HG03066 (cell line): ENCODE results near the gene WWC2.

ENCODE experiments used
- ATAC-seq: cut with Tn5 transposase; IDR thresholded peaks from one replicate; pipeline ENCODE4 v1.9.1; 2021; ENCODE audit warnings: low read depth; ENCODE audit not compliant: unreplicated experiment

Gene WWC2

DNA sequence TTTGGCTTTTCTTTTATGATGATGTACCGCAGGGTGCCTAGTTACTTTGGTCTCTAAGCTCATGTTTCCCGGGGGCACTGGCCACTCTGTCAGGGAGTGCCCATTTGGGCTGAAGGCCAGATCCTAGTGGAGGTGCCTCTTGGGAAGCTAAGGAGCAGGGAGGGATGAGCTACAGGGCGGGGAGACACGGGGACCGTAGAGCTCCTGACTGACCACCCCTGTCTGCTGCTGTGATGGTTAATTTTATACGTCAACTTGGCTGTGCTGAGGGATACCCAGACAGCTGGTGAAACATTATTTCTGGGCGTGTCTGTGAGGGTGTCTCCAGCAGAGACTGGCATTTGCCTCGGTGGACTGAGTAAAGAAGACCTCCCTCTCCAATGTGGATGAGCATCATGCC lies 248.1 kb downstream of the WWC2 start:
- ATAC-seq: no peak

DNA sequence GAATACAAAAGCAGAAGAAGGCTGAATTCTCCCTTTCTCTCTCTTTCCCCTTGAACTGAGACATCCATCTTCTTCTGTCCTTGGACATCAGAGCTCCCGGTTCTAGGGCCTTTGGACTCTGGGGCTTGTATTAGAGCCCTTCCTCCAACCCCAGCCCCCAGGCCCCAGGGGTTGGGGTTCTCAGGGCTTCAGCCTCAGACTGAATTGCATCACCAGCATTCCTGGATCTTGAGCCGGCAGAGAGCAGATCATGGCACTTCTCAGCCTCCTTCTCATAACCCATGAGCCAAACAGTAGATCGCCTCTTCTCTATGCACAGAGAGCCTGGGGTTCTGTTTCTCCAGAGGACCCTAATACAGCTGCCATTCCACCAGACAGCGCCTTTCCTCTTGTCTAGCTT lies 248.5 kb downstream of the WWC2 start:
- no peak for ATAC-seq

DNA sequence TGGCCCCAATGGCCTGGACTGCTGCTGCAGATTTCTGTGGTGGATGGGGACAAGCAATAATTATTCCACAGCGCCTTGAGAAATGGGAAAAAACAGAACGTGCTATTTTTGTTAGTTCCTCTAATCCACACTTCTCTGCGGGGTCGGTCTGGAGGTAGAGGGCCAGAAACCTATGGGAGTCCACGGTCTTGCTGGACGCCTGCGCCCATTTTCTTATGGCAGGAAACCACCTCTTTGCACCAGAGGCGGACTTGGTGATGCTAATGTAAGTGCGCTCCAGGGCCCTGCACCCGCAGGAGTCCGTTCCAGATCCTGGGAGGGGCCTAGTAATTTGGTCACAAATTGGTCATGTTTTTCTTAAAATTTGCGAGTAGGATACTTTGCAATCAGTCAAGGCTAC lies 249.1 kb downstream of the WWC2 start:
- ATAC-seq: no peak

DNA sequence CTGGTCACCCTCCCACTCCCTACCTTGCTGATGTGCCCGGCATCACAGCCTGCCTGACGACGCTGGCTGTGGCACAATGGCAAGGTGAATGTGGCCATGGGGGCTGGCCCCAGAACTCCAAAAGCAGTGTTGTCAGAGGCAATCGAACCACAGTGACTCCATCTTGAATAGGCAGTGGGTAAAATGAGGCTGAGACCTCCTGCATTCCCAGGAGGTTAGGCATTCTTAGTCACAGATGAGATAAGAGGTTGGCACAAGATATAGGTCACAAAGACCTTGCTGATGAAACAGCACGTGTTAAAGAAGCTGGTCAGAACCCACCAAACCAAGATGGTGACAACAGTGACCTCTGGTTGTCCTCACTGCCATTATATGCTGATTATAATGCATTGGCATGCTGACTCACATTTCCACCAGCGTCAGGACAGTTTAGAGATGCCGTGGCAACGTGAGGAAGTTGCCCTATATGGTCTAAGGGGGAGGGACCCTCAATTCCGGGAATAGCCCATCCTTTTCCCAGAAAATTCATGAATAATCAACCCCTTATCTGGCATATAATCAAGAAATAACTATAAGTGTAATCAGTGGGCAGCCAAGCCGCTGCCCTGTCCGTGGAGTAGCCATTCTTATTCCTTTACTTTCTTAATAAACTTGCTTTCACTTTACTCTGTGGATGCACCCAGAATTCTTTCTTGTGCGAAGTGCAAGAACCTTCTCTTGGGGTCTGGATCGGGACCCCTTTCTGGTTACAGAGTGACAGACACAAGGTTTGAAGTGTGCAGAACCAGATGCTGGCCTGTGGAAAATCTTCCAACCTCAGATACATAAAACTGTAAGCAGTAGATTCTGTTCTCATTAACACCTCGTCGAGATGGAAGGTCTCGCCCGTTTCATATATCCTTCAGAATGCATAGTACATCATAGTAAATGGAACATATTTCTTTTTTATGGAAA lies 249.9 kb downstream of the WWC2 start:
- ATAC-seq: no peak

DNA sequence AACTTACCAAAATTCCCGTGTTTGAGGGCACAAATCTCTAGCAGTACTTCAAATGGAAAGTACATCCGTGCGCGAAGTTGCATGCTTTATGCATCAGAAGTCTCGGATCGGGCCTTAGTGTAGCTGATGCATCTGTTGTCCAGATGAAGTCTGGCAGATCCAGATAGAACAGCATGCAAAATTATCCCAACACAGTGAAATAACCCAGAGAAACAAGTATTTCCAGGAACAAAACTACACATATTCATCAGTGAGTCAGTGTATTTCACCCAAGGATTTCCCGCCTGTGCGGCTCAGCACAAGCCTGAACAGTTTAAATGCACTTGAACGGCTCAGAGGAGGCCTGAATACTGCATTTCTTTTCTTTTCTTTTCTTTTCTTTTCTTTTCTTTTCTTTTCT lies 250.6 kb downstream of the WWC2 start:
- ATAC-seq: no peak

DNA sequence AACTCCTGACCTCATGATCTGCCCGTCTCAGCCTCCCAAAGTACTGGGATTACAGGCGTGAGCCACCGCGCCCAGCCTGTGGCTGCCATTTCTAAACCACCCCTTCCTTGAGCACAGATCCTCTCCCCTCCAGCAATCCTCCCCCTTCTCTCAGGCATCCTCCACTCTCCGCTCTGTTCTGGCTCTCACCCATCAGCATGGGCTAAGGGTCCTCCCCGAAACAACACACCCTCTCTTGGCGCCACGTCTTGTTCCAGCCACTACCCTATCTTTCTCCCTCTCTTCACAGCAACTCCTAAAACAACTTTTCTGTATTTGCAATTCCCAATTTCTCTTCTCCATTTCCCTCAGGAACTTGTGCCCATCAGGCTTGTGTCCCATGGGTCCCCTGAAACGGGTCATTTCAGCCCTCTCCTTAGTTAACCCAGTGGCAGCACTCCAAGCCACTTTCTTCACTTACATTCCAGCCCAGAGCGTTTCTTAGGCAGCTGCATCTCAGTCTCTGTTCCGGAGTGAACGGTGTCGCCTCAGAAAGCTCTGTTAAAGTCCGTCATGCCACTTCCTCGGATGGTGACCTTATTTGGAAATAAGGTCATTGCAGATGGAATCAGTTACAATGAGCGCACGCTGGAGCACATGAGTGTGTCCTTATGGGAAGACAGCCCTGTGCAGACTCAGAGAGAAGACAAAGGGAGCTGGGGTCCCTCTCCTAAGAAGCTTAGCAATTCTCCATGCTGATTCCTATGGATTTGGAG lies 251.4 kb downstream of the WWC2 start:
- ATAC-seq: no peak

DNA sequence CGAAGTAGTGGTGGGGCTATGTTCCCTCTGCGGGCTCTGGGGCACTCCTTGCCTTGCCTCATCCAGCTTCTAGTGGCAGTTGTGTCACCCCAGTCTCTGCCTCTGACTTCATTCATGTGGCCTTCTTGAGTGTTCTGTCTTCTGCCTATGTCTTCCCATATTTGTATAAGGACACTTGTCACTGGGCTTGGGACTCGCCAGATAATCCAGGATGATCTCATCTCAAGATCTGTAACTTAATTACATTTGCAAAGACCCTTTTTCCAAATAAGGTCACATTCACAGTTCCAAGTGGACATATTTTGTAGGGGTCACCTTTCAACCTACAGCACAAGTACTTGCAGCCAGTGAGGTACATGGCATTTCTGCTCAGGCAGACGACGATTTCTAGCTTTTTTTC lies 253.5 kb downstream of the WWC2 start:
- ATAC-seq: no peak

DNA sequence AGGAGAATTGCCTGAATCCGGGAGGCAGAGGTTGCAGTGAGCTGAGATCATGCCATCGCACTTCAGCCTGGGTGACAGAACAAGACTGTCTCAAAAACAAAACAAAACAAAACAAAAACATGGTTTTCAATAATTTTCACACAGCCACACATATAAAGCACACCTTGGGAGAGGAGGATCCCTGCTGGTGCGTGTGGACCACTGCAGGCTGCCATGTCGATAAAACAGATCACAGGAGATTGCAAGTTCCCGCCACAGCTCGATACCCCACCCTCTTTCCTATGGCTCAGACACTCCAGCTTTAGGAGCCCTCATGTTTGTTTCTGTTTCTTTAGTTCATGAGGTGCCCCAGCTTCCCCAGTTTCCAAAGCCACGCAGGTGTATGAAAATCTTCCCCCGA lies 254.5 kb downstream of the WWC2 start:
- ATAC-seq: no peak

DNA sequence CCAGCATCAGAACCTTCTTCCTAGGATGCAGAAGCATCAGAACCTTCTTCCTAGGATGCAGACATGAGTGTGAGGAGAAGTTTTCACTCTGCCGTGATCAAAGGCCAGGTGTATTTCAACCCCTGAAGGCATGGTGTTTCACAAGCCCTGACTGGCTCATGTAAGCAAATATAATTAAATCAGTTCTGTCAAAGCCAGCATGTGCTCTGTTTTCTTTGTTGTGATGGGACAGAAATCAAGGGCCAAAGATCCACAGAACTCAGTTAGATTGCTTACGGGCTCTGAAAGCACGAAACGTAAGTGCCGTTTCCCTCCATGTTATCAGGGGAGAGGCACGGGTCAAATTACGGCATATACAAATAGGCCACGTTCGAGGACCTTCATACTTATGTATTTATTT lies 255.2 kb downstream of the WWC2 start:
- ATAC-seq: no peak

DNA sequence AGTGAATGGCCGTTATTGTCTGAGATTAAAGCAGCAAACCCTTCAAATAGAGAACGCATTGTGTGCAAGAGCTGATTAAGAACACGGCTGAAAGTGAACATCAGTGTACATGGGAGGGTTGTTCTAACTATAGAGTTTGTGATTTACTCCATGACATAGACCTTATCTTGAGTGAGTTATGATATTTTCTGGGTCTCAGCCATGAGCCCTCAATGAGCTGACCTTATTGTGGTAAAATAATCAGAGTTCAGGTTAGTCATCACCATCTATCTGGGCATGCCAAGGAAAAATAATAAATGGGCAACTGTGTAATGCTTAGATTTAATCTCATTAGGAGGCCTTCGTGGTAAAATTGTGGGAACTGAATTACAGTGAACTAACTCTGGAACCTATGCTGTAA lies 256.3 kb downstream of the WWC2 start:
- ATAC-seq: no peak

DNA sequence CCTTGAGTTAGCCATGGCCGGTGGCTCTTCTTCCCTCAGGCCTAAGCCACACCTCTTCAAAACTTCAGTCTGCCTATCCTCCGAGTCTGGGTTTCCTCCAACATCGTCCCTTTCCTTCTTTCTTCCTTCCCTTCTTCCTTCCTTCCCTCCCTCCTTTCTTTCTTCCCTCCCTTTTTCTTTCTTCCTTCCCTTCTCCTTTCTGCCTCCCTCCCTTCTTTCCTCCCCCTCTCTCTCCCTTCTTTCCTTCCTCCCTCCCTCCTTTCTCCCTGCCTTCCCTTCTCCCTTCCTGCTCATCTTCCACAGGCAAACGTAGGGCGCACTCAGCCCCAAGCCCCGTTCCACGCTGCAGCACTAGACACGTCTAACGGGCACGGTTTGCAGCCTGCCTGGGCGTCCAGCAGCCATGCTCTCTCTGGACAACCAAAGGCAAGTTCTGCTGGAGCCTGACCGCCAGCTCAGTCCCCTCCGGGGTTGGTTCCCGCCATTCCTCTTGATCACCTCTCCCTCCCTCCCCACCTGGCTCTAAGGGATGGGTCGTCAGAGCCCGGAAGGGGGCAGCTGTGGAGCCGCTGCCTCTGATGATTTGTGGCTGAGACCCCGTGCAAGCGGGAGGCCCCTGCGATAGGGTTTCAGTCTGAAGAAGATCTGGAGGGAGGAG lies 257.2 kb downstream of the WWC2 start:
- ATAC-seq: no peak

DNA sequence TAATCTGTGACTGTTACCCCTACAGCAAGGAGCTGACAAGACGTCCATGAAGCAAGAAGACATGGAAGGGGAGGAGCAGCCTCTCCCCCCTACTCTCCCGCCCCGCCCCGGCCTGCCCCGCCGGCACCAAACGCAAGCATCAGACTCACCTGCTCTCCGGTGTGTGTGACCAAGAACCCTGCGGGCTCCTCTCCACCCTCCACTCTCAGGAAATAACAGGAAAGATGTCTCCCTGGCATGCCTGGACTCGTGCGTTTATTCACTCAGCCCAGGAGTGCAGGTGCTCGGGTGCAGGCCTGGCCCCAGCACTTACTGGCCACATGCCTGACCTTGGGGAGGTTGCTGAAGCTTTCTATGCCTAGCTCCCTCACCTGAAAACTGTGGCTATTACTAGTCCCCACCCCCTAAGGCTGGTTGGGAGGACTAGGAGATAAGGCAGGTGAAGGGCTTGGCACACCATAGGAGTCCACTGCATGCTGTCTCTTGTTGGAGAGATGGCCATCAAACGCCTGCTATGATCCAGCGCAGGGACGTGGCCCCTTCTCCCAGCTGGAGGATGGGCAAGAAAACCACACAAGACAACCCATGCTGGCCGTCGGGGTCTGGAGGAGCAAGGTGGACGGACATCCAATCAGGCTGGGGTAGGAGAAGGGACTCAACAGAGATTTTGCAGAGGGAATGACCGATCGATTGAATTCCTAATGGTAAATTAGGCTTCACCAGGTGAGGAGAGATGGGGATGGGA lies 258.0 kb downstream of the WWC2 start:
- ATAC-seq: no peak

DNA sequence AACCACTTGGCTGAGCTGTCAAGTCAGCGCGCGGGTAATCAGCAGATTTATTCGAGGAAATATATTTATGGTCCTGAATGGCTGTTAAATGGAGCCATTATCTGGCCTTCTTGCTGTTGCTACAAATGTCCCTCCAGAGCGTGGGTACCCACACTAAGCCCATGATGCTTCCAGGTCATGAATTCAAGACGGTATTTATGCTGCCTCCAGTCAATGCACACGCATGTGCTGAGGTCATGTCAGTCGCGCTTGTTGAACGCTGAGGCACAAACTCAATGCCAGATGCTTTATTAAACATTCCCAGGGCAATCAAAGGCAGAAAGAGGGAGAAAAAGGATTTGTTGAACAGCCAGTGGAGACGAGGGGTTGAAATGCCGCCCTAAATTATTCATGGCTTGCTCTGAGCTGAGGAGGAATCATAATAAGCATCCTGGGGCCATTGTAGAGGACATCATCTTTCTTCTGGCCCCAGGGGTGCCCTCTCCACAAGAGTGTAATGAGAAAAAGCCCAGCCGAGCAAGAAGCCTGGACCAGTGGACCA lies 259.2 kb downstream of the WWC2 start:
- ATAC-seq: no peak

DNA sequence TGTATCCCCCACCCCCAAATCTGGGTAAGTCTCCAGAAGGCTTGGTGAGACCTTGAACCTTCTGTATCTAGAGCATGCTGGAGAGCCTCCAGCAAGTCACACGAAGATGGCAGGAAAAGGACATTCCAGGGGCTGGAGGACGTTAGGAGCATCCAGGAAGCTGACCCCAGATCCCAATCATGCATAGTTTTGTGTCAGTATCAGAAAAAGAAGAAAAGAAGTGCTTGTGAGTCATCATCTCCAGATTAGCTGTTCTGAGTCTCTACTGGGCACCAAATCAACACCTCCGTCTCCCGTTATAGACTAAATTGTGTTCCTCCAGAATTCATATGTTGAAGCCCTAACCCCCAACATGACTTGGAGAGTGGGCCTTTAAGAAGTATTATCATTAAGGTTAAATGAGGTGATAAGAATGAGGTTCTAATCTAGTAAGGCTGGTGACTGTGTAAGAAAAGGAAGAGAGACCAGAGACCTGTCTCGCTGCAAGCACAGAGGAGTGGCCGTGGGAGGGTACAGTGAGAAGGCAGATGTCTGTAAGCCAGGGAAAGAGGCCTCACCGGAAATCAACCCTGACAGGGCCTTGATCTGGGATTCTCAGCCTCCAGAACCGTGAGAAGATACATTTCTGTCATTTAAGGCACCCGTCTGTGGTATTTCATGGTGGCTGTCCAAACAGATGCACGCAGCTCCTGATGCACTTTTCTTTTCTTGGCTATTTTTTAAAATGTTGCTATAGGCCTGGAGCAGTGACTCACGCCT lies 261.3 kb downstream of the WWC2 start:
- ATAC-seq: no peak

DNA sequence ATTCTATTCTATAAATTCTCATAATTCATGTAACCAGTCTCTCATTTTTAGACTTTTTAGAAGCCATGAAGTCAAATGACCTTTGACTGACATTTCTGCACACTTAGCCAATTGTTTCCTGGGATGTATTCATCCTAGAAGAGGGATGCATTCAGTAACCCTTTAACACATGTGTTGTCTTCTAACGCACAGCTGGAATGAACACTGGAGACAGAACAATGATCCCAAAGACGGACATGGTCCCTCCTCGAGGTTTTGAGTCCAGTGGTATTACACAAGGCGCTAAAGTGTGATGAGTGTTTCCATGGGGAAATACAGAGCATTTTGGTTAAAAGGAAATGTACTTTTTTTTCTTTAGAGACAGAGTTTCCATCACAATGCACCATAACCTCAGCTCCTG lies 263.0 kb downstream of the WWC2 start:
- no peak for ATAC-seq

DNA sequence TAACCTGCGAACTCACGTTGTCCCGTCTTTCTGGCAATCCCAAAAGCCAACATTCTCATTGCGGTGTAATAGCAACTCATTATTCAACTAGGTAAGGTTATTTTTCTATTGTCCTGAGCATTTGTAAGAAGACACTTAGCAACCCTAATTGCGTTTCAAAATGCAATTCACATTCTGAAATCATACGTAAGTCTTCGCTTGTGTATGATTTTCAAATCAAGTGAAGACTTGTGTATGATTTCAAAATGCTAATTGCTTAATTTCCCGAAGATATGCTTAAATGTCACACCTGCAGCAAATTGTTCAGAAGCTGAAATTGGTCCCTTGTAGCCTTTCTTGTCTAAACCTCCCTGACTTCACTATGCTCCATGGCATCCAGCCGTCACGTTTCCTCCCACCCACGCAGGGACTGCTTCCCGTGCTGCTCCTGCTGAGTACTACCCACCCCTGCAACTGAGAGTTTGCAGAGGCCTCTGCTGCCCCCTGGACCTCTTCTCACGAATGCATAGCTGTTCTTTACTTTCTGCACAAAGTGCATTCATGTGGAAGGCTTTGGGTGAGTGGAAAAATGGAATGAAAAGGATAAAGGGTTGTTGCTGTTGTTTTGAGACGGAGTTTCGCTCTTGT lies 264.0 kb downstream of the WWC2 start:
- no peak for ATAC-seq

DNA sequence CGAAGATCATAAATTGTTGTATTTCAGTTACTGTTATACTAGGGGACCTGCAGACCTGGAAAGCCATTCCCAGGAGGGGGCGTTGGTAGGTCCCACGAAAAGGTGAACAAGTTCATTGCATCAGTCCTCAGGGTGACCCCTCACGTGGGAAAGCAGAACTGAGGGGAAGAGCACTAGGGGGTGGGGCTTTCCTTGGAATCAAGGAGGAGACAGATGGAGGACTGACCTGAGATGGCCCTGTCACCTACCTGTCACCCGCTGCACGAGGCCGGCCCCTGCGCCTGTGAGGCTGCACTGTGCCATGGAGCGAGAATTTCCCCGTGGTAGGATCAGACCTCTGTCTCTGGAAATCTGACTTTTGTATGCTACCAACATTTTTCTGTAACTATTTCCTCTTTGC lies 265.0 kb downstream of the WWC2 start:
- ATAC-seq: no peak

DNA sequence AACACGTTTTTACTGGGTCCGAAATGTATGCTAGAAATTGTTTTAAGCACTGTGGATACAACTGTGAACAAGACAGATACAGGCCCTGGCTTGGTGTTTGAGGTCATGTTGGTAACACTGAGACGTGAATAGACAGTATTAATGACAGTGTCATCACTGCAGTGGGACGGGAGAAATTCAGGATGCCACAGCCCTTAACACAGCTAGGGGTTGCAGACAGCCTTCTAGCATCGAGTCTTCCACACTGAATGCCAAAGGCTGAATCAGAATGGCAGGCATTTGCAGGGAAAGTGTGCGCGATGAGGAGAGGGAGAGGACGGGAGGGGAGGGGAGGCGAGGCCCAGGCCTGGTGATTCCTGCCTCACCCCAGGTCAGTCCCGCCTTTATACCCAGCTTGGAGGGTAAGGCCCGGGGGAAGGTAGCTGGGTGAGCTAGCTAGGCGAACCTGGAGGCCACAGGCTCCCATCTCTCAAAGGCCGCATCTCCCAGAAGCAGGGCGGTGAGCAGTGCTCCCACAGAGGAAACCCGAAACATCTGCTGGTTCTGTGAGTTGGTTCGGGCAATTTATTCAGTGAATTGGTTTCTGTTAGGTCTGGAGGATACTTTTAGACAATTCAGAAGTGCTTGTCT lies 267.3 kb downstream of the WWC2 start:
- ATAC-seq: no peak

DNA sequence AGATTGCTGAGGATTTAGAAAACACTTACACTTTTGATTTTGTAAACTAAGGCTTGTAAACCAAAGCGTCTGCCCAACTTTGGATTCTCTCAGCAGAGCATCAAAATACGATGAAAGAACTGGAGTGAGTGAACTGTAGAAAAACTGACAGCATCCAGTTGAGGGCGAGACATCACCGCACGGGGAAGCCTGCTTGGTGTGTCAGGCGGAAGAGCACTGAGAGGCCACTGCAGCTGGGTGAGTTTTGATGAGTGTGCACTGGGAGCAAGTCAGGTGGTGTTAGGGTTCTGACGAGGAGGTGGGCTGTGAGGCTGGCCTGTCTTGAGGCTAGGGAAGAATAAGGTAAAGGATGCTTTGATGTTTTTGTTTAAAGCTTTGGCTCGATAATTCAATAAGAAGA lies 270.0 kb downstream of the WWC2 start:
- no peak for ATAC-seq
